ENCODE data around the gene PTPN7.
"Not testable (repeated sequence)": the region's sequence is repeated elsewhere in the genome, so short reads cannot be mapped to it uniquely, and the experiment has no call there.

Gene PTPN7

GRCh38 chr1:202172015-202172355, 11.6 kb upstream of the PTPN7 start:
- DNase-seq (ENCODE audit: low read depth) = no peak
- TF ChIP-seq CTCF (IDR thresholded peaks at IDR 0.05; ENCODE audit: control insufficient read depth, extremely low read depth, insufficient read depth) = no peak
- no peak overlapping the region for H3K4me3 ChIP-seq (ENCODE audit: low read depth, low read length)

- DNase-seq (ENCODE audit: low read depth) = no peak
- TF ChIP-seq CTCF (IDR thresholded peaks at IDR 0.05; ENCODE audit: control insufficient read depth, extremely low read depth, insufficient read depth) = no peak
- no peak overlapping the region for H3K4me3 ChIP-seq (ENCODE audit: low read depth, low read length)
Observed at GRCh38 chr1:202171292-202172014, 11.1 kb upstream of the PTPN7 start.

GRCh38 chr1:202170726-202171125, 10.3 kb upstream of the PTPN7 start:
- H3K4me3 ChIP-seq (ENCODE audit: low read depth, low read length) = no peak overlapping the region
- no peak for DNase-seq (ENCODE audit: low read depth)
- TF ChIP-seq CTCF (IDR thresholded peaks at IDR 0.05; ENCODE audit: control insufficient read depth, extremely low read depth, insufficient read depth) = no peak

GRCh38 chr1:202168861-202169260, 8.5 kb upstream of the PTPN7 start:
- H3K4me3 ChIP-seq (ENCODE audit: low read depth, low read length) = no peak overlapping the region
- TF ChIP-seq CTCF (IDR thresholded peaks at IDR 0.05; ENCODE audit: control insufficient read depth, extremely low read depth, insufficient read depth) = no peak
- DNase-seq (ENCODE audit: low read depth) = no peak

GRCh38 chr1:202167708-202168415, 7.5 kb upstream of the PTPN7 start:
- no peak for DNase-seq (ENCODE audit: low read depth)
- H3K4me3 ChIP-seq (ENCODE audit: low read depth, low read length) = no peak overlapping the region
- no peak for TF ChIP-seq CTCF (IDR thresholded peaks at IDR 0.05; ENCODE audit: control insufficient read depth, extremely low read depth, insufficient read depth)

GRCh38 chr1:202167054-202167453, 6.7 kb upstream of the PTPN7 start:
- DNase-seq (ENCODE audit: low read depth); H3K4me3 ChIP-seq (ENCODE audit: low read depth, low read length): not testable (repeated sequence)

GRCh38 chr1:202165942-202166843, 5.8 kb upstream of the PTPN7 start:
- no peak for DNase-seq (ENCODE audit: low read depth)
- no peak overlapping the region for H3K4me3 ChIP-seq (ENCODE audit: low read depth, low read length)

More at GRCh38 chr1:202165942-202166843, 5.8 kb upstream of the PTPN7 start:
- no peak for TF ChIP-seq CTCF (IDR thresholded peaks at IDR 0.05; ENCODE audit: control insufficient read depth, extremely low read depth, insufficient read depth)
